Osteoblast (primary cell): ENCODE results near the gene P4HTM. TPM values are rescaled to one million over a fixed set of nuclear protein-coding genes. Genes with fewer than 3 reads are reported as not detected.

ENCODE experiments used
- DNase-seq: peaks from one replicate; pipeline ENCODE4 v3.0.0; 2011; ENCODE audit warnings: low spot score, mixed read lengths; ENCODE audit not compliant: insufficient read length; ENCODE audit errors: missing footprints
- H2AFZ ChIP-seq: 2 replicates; pipeline ENCODE4 v1.6.0; 2011; ENCODE audit warnings: mild to moderate bottlenecking, low read length
- H3K27ac ChIP-seq: 2 replicates; pipeline ENCODE4 v1.5.1; 2011; ENCODE audit warnings: mild to moderate bottlenecking, low read depth, low read length, moderate library complexity
- H3K27me3 ChIP-seq: 2 replicates; pipeline ENCODE4 v1.6.0; 2012; ENCODE audit warnings: mild to moderate bottlenecking, control low read depth, inconsistent platforms, low read length, moderate library complexity; ENCODE audit not compliant: insufficient read depth
- H3K36me3 ChIP-seq: 2 replicates; pipeline ENCODE4 v1.5.1; 2011; ENCODE audit warnings: mild to moderate bottlenecking, low read length, control low read depth, moderate library complexity; ENCODE audit not compliant: insufficient read depth
- H3K4me1 ChIP-seq: 2 replicates; pipeline ENCODE4 v1.5.1; 2011; ENCODE audit warnings: mild to moderate bottlenecking, low read length, control low read depth, moderate library complexity; ENCODE audit not compliant: insufficient read depth
- H3K4me2 ChIP-seq: 2 replicates; pipeline ENCODE4 v1.6.0; 2011; ENCODE audit warnings: mild to moderate bottlenecking, low read length; ENCODE audit not compliant: insufficient read depth
- H3K4me3 ChIP-seq: fragments of 200-600 bp; sonication (generic); 3 replicates; pipeline ENCODE4 v1.5.1; 2012; ENCODE audit warnings: mild to moderate bottlenecking, low read length, inconsistent platforms; ENCODE audit not compliant: insufficient read depth
- H3K79me2 ChIP-seq: 2 replicates; pipeline ENCODE4 v1.6.0; 2012; ENCODE audit warnings: mild to moderate bottlenecking, low read length, control low read depth, inconsistent platforms; ENCODE audit not compliant: insufficient read depth
- H3K9me3 ChIP-seq: 2 replicates; pipeline ENCODE4 v1.5.1; 2011; ENCODE audit warnings: low read depth, low read length, control low read depth
- H4K20me1 ChIP-seq: 2 replicates; pipeline ENCODE4 v1.6.0; 2012; ENCODE audit warnings: mild to moderate bottlenecking, low read length, control low read depth; ENCODE audit not compliant: insufficient read depth
- total RNA-seq: library from RNA; depleted of rRNA; stranded (reverse); fragments of >200 nt; gene quantifications from 2 replicates; pipeline ENCODE4 v1.2.3, GENCODE V29; 2012
- TF ChIP-seq, protein P1 (sequence below): IDR thresholded peaks from 2 replicates; pipeline ENCODE4 v1.5.1; 2011; ENCODE audit warnings: mild to moderate bottlenecking, low read depth, low read length, moderate library complexity; ENCODE audit errors: extremely low read depth

P4HTM gene
- total RNA-seq, 1 donor, result 31.8 TPM

DNA sequence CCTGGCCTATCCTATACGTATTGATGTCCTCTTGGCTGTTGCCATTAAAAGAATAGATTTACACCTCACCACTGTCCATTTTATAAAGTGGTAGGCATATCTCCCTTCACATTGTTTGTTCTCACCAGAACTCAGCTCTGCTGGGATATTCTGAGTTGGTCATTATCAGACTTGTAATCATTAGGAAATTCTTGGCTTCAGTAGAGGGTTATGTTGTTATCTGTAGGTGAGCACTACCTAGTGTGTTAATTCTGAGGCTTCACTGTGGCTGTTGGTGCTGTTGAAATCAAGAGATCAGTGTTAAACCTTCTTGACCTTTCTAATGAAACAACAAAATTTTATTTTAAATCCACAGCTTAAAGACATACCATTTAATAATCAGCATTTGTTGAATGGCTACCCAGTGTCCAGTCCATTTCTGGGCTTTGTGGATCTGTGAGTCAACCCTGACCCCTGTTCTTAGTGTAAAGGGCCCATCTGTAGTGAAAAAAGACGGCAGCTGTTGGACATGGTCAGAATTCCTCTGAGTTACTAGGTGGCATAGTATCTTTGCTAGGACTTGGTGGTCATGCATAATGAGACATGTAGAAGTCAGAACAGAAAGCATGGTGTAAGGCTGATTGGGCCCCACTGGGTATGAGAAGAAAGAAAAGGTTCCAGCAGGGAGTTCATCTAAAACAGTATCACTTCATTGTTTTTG lies 32.9 kb upstream of the P4HTM start:
- H3K4me3 ChIP-seq, result no peak overlapping the region
- no peak overlapping the region for H2AFZ ChIP-seq
- no peaks in the 10 kb centered on the region for H3K9me3 ChIP-seq
- peaks cover 16% of the 10 kb centered on the region for H3K36me3 ChIP-seq
- H4K20me1 ChIP-seq, result peaks cover 15% of the 10 kb centered on the region
- TF ChIP-seq, protein P1, sequence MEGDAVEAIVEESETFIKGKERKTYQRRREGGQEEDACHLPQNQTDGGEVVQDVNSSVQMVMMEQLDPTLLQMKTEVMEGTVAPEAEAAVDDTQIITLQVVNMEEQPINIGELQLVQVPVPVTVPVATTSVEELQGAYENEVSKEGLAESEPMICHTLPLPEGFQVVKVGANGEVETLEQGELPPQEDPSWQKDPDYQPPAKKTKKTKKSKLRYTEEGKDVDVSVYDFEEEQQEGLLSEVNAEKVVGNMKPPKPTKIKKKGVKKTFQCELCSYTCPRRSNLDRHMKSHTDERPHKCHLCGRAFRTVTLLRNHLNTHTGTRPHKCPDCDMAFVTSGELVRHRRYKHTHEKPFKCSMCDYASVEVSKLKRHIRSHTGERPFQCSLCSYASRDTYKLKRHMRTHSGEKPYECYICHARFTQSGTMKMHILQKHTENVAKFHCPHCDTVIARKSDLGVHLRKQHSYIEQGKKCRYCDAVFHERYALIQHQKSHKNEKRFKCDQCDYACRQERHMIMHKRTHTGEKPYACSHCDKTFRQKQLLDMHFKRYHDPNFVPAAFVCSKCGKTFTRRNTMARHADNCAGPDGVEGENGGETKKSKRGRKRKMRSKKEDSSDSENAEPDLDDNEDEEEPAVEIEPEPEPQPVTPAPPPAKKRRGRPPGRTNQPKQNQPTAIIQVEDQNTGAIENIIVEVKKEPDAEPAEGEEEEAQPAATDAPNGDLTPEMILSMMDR, result no peak
- peaks cover 5% of the 10 kb centered on the region for H3K4me1 ChIP-seq
- H3K4me2 ChIP-seq, result no peak overlapping the region
- H3K27ac ChIP-seq, result no peak overlapping the region
- no peaks in the 10 kb centered on the region for H3K27me3 ChIP-seq
- no peak for DNase-seq
- peaks cover 52% of the 10 kb centered on the region for H3K79me2 ChIP-seq

GRCh38 chr3:48960841-48961413 lies 29.1 kb upstream of the P4HTM start:
- TF ChIP-seq, protein P1, result no peak
- Histone ChIP-seq H4K20me1 (peaks cover 11% of the 10 kb centered on the region), H2AFZ (no peak overlapping the region), H3K4me3 (no peak overlapping the region), H3K4me2 (peak overlapping the region; percentile 51), H3K9me3 (no peaks in the 10 kb centered on the region), H3K27me3 (no peaks in the 10 kb centered on the region), H3K79me2 (peaks cover 36% of the 10 kb centered on the region), H3K27ac (no peak overlapping the region), H3K36me3 (peaks cover 30% of the 10 kb centered on the region), H3K4me1 (peaks cover 8% of the 10 kb centered on the region)
- DNase-seq, result peak; percentile 59

GRCh38 chr3:48962340-48962739 lies 27.7 kb upstream of the P4HTM start:
- no peaks in the 10 kb centered on the region for H3K9me3 ChIP-seq
- H3K79me2 ChIP-seq, result peaks cover 26% of the 10 kb centered on the region
- no peak overlapping the region for H3K4me3 ChIP-seq
- no peak for DNase-seq
- H3K4me1 ChIP-seq, result peaks cover 22% of the 10 kb centered on the region
- H3K27ac ChIP-seq, result no peak overlapping the region
- peaks cover 15% of the 10 kb centered on the region for H4K20me1 ChIP-seq
- no peaks in the 10 kb centered on the region for H3K27me3 ChIP-seq
- TF ChIP-seq, protein P1, result no peak
- H3K4me2 ChIP-seq, result no peak overlapping the region
- H3K36me3 ChIP-seq, result peaks cover 29% of the 10 kb centered on the region
- H2AFZ ChIP-seq, result no peak overlapping the region

DNA sequence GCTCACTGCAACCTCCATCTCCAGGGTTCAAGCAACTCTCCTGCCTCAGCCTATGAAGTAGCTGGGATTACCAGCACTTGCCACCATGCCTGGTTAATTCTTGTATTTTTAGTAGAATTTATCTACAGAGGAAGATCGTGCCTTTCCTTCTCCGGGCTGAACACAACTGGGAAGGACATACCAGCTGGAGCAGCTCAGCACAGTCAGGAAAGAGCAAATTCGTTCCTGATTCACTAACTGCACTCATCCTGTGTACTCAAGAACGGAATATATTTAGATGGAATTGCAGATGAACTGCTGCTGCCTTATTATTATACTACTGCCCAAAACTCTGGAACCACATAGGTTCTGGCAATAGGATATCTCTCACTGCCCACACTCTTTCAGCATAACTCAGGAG lies 27.1 kb upstream of the P4HTM start:
- H3K4me2 ChIP-seq, result no peak overlapping the region
- no peak overlapping the region for H2AFZ ChIP-seq
- TF ChIP-seq, protein P1, result no peak
- no peak overlapping the region for H3K4me3 ChIP-seq
- no peaks in the 10 kb centered on the region for H3K9me3 ChIP-seq
- H3K27ac ChIP-seq, result no peak overlapping the region
- H3K27me3 ChIP-seq, result no peaks in the 10 kb centered on the region
- H4K20me1 ChIP-seq, result peaks cover 15% of the 10 kb centered on the region
- peaks cover 21% of the 10 kb centered on the region for H3K79me2 ChIP-seq
- H3K36me3 ChIP-seq, result peaks cover 27% of the 10 kb centered on the region
- no peak for DNase-seq
- peaks cover 25% of the 10 kb centered on the region for H3K4me1 ChIP-seq
